IPS DF 19.7 (cell line): ENCODE results near the gene NOL6.
A peak's percentile ranks its signal among the peaks of the same experiment; 100 is the strongest.

Experiments
- DNase-seq: peaks from one replicate; pipeline ENCODE4 v3.0.0-alpha.2; 2013; ENCODE audit warnings: low read depth, low spot score

The NOL6 gene

DNA sequence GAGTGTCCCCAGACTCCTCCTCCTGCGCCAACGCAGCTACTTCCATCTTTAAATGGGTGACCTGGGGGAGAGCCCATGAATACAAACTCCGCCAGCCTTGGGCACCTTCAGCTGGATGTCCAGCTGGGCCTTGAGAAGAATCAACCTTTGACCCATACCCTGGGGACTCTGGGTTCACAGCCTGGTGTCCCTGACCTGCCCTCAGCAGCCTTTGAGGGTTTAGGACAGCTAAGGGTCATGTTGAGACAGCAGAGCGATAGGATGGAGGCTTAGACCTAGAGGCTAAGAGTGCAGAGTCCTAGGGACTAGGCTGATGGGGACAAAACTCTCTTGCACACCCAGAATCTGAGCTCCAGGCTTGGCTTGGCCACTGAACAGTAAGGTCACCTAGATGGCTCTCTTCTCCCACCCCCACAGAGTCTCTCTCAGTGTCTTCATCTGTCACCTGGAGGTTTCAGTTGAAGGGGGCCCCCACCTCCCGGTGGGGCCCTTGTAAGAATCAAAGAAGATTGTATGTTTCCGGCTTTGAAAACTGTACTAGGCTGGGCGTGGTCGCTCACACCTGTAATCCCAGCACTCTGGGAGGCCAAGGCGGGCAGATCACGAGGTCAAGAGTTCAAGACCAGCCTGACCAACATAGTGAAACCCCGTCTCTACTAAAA lies 19.6 kb downstream of the NOL6 start:
- no peak for DNase-seq

DNA sequence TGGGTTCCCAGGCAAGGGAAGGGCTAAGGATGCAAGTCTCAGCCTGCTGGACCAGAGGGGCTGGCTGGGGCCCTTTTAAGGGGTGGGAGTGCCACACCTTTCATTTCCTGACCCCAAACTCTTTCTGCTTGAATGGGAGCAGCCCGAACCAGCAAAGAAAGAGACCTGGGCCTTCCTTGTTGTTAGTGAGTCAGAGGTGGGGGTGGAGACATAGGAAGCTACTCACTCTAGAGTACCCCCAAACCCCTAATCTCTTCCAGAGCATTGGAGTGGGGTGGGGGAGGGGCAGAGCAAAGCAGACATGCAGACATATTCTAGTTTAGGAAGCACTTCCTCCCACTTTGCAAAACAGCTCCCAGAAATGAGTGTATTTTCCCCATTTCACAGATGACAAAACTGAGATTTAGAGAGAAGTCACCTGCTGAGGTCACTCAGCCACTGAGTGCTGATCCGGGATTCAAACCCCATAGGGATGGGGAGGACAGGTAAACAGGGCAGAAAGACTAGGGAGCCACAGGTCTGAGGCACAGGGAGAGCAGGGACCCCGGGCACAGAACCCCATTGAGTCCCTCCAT lies 20.4 kb downstream of the NOL6 start:
- DNase-seq = no peak

DNA sequence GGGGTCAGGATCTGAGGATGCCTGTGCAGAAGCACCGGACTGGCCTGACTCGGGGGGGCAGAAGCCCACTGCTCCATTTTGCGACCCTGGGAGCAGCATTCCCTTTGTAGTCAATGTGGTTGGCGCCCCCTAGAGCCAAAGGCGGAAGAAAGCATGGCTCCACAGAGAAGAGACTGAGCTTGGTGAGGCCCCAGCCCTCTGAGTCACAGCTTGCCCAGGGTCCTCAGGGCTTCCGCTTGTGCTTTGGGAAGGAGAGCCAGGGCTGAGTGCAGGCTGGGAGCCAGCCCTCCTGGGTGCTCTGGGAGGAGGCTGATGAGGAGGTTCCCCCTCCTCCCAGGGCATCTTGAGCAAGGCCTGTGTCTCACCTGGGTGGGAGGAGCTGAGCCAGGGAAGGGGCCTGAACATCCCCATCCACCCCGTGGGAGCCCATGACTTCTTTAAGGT lies 20.9 kb downstream of the NOL6 start:
- peak; percentile 59 for DNase-seq

DNA sequence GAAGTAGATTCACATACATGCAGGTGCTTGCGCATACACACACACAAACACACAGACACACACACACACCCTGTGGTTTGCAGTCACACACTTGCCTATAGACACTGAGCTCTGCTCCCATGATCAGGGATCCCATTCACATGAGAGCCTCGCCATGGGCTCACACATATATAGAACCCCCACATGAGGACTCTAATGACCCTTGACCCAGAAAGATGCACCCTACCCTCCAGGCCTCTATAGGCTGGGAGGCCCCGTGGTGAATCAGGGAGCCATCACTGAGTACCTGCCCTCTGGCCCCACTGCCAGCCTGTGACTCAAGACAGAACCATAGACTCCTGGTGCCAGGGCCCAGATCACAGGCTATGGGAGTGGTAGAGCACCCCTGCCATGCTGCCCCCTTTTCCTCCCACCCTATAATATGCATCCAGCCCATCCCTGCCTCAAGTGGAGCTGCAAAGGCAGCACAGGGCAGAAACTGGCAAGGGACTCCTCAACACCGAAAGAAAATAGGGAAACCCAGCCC lies 23.0 kb downstream of the NOL6 start:
- DNase-seq = no peak

DNA sequence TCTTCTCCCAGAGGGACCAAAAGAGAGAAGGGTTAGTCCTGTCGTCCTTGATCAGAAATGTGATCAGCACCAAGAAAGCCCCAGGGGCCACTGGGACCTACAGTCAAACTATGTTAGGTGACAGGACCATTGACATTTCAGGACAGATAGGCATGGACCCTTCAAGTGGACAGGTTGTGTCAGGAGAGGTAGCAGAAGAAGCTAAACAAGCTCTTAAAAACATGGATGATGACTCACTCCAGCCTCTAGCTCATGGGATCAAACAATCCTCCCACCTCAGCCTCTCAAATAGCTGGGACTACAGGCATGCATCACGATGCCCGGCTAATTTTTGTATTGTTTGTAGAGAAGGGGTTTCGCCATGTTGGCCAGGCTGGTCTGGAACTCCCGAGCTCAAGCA lies 24.0 kb downstream of the NOL6 start:
- DNase-seq = no peak

DNA sequence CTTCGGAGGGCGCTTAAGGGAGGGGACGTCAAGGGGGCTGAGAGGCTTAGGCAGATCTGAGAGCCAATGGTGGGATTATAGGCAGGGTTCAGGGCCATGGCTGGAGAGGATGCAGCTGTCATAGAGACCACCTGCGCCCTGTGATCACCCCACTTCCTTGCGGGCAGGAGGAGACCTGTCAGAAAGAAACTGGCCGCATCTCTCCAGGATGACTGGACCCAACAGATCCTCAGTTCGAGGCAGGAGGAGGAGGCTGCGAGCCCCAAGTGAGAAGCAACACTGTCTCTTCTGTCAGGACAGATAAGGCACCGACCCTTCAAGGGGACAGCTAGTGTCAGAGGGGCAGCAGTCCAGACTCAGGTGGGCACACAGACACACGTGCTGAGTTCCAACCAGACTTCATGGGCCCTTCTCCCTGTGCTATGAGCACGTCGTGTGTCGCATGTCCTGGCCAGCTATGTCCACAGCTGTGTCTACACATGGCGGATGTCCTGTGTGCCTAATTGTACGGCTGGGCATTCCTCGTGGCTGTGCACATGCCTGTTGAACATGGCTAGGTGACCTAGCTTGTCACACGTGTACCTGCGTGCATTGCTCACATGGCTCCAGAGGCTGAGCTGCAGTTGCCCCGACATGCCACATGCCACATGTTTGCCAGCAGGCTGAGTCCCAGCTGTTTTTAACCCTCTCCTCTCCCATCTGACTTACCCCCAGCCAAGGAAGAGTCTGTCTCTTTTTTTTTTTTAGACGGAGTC lies 25.7 kb downstream of the NOL6 start:
- DNase-seq = no peak

DNA sequence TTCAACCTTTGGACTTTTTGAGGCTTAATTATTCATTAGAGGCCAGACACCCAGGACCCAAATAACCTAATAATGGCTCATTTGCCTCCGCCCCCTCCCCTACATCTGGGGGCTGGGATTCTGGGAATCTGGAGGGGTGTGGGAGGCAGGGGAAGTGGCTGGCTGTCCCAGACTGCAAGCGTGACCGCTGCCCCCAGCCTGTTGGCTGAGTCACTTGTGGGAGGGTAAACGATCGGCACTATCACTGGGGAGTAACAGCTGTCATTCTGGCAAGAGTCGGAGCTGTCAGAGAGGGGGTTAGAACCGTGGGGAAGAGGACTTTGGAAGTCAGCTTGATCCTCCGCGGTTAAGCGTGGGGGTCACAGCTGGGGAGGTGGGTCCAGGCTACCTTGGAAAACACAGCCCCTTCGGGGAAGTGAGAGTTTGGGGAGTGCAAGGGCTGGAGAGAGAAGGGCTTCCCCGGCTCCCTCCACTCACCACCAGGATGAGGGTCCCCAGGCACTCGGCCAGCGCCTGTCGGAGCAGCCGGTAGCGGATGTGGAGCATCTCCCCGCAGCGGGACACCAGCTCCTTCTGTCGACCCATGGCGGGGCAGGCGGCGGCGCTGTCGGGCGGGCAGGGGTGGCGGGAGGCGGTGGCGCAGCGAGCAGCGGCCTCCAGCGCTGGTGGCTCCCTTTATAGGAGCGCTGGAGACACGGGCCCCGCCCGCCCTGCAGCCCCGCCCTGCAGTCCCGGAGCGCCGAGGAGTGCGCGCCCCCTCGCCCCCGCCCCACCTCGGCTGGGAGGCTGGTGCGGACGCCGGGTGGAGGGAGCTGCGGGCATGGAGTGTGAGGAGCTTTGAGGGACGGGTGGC lies 26.6 kb downstream of the NOL6 start, which contains the start of gene AQP3:
AQP3 (minus strand) TSS at position 648 of the 853 bp plus-strand sequence; CDS start at position 585, 63 bp downstream.
- peak; percentile 33 for DNase-seq

DNA sequence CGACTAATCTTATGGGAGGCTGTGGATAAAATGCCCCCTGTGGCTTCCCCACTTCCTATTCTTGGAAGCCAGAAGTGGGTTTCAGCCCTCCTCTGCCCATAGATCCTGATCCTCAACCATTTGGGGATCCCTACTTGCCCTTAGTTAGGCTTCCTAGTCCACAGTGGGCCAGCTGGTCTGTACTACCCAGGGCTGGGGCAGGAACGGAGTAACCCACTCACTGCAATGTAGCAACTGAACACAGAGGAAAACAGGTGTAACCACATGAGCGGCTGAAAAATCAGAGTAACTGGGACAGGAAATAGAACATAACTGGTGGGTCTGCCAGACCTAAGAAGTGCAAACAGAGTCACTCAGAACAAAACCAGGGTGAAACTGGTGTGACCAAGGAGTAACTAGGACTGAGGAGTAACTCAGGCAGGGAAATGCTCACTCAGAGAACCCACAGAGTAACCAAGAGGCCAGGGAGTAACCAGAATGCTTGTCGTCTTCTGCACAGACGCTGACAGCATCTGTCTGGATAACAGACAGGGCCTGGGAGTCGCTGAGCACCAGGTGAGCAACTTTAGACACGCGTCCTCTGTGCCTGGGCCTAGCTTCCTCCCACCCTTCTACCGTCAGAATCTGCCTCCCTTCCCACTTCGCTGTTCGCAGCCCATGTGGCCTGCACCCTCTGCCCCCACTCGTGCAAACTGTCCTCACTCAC lies 27.3 kb downstream of the NOL6 start:
- no peak for DNase-seq

DNA sequence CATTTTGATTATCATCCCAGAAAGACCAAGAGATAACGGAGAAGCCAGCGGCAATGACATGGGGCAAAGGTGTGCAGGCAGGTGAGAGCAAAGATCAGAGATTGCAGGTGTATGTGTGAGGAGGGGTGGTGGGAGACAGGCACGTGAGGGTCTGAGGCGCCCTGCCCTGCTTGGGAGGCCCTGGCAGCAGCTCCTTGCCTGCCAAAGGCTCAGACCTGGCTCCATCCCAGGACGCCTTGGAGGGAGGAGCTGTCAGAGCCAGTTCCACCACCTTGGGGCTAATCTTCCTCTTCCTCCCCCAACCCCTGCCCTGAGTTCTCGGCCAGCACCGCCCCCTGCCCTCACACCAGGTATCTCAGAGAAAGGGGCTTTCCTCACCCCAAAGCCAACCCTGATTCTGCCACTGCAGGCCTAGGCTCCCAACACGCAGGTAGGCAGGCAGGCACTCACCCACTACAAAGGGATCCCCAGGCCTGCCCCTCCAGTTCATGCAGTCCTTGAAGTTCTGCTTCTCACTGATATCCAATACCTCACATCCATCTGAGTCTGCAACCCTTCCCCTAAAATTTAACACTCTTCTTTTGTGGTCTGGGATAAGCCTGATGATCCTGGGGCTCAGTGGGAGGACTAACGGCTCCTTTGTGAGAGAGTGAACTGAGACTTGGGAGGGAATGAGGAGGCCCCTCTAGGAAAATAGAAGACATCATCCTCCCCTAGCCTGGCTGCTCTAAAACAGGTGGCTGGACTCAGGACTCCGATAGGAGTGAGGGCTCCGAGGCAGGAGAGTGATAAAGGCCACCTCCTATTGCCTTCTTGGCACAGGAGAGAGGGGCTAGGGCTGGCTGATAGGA lies 28.1 kb downstream of the NOL6 start:
- DNase-seq = no peak

DNA sequence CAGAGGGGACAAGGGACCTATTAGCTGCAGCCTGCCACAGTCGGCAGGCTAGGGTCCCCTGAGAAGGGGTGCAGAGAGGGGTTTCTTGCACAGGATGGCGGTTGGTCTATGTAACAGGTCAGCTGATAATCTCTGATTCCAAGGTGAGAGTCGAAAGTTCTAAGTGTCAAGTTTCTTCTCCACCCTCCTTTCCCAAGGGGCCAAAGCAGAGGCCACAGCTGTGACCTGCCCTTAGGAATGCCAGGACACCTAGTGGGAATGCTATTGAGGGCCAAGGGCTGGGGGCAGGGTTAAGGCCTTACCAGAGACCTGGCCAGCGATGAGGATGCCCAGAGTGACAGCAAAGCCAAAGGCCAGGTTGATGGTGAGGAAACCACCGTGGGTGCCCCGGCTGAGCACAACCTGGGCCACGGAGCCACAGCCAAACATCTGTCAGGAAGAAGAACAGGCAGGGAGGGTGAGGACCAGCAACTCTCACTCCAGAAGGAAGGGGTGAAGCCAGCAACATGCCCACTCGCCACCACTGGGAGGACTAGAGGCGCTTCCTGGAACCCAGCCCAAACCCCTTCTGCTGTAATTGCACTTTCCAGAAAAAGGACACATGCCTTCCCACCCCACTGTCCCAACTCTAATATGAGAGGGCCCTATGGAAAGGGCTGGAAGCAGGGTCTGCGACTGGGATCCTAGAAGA lies 30.1 kb downstream of the NOL6 start:
- no peak for DNase-seq

DNA sequence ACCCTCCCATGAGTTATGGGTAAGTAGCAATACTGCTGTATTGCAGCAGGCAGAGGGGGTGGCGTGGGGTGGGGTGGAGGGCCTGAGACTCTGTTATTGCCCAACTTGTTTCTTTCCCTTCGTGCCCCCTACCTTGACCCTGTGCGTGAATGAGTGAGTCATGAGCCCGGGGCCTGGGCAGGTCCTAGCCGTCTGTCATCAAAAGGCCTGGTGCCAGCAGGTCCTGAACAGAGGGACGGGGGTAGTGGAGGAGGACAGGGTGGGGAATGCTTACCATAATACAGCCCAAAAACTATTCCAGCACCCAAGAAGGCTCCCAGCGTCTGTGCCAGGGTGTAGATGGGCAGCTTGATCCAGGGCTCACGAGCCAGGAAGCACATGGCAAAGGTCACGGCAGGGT lies 30.7 kb downstream of the NOL6 start:
- DNase-seq = no peak

DNA sequence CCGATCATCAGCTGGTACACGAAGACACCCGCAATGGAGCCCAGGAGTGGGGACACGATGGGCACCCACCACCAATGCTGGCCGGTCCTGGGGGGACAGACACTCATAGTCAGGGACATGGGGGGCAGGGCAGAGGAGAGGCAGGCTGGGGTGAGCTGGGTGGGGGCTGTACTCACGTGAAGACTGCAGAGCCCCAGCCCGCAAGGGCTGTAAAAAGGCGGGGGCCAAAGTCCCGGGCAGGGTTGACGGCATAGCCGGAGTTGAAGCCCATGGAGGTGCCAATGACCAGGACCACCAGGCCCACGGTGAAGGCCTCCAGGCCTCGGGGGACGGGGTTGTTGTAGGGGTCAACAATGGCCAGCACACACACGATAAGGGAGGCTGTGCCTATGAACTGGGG lies 31.6 kb downstream of the NOL6 start:
- DNase-seq = no peak

DNA sequence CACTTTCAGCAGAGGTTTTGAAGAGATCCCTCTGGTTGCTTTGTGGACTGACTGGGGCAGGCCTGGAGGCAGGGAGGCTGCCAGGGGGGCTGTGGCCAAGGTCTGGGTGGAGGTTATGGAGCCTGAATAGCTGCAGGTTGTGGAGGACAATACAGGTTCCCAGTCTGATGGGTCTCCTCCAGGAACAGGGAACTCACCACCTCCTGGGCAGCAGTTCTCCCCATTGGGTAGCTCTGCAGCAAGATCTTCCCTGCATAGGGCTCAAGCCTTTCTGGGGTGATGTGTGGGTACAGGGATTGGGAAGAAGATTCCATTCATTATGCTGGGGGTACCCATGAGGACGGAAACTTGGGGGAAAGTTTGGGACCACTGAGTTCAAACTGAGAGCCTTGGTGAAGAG lies 33.1 kb downstream of the NOL6 start:
- no peak for DNase-seq

DNA sequence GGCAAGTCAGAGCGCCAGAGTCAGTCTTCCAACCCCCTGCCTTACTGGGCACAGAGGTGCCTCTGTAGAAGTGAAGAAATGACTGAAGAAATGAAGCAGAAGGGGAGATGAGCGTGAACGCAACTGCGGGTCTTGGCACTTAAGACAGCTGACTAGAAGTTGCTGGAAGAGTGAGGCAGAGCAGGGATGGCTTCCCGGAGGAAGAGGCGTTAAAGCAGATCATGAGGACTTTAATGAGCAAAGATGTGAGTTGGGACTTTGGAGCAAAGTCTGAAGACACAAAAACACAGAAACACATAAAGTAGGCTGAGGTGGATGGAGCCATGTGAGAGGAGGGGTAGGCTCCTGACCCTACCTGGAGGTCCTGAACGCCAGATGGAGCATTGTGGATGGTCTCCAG lies 33.5 kb downstream of the NOL6 start:
- no peak for DNase-seq

DNA sequence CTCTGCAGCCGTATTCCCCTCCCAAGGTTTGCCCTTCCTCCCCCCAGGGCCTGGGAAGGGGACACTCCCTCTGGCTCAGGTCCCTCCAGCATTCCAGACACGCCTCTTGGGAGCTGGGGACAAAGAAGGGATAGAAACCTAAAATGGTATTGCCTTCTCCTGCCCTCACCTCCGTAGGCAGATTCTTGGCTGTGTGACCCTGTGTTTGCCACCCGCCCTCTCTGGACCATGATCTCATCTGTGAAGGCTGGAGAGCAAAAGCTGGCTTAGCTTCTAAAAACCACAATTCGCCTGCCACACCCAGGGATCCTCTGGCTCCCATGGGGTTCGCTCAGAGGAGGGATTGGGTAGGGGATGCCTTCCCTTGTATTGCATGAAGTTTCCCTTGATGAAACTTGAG lies 34.0 kb downstream of the NOL6 start:
- DNase-seq = no peak

DNA sequence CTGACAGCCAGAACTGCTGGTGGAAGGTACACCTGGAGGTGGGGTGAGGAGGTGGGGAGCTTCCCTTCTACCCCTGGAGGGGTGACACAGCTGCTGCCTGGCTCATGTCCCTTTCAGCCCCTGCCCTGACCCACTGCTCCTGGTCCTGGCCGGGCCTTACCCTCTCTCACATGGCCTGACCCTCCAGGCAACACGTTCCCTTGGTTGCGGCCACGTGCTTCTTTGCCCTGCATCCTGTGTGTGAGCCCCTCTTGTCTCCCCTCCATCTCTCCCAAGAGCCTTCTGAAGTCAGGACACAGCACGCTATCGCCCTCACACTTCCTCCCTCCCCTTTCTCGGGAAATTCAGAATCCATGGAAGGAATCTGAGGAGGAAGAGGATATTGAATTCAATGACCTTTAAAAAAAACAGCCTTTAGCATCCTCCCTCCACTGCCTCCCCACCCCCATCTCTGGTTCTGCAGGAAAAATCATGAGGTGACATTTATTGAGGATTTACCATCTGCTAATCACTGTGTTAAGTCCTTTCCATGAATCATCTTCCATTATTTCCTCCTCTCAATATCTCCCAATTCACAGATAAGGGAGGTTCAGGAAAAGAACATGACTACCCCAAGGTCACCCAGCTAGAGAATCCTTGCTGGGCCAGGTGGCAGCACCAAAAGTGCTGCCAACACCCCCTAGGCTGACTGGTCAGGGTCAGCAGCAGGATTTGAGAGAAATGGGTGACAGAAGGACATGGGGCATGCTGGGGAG lies 34.6 kb downstream of the NOL6 start:
- no peak for DNase-seq

DNA sequence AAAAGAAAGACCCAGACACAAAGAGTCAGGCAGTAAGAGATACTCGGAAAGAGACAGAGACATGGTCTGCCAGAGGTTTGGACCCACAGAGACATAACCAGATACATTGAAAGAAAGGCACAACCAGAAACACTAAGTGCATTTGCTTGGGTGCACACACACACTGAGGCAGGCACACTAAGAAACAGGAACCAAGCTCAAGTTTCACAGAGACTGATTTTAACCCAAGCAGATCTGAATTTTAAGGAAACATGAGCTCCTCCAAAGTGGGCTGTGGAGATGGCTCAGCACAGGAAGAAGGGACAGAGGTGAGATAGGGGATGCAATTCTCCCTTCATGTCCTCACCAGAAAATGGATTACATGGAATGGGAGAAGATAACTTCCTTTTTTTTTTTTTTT lies 35.8 kb downstream of the NOL6 start:
- DNase-seq = no peak

DNA sequence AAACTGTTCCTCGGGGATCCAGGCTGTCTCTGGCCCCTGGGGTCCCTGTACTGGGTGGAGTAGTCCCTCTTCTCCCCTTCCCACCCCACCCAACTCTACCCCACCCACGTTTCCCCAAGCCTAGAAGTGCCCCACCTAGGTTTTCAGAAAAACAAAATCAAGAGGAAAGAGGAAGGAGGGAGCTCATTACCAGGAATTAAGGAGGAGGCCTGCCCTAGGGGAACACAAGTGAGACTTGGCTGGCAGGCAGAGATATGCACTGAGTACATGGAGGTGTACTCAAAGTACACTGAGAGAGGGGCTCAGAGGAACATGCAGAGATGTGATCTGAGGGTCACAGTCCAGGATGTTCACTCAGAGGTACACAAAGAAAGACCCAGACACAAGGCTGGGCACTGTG lies 36.5 kb downstream of the NOL6 start:
- DNase-seq = no peak

DNA sequence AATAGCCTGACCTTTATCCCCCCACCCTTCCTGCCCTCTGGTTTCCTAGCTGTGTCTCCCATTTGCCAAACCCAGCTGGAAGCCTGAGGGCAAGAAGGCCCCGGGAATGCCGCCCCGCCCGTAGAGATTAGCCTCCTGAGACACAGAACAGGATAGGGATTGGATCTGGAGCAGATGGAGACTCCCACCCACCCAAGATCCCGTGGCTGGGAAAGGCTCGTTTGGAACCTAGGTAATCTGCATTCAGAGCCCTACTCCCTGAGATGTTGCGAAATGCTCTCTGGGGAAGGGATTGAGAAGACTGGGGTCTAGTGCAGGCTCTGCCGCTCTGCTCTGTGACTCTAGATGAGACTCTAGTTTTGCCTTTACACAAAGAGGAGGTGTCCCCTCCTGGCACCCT lies 37.3 kb downstream of the NOL6 start:
- DNase-seq = no peak
